ENCODE measurements around the gene TMEM114.

DNA sequence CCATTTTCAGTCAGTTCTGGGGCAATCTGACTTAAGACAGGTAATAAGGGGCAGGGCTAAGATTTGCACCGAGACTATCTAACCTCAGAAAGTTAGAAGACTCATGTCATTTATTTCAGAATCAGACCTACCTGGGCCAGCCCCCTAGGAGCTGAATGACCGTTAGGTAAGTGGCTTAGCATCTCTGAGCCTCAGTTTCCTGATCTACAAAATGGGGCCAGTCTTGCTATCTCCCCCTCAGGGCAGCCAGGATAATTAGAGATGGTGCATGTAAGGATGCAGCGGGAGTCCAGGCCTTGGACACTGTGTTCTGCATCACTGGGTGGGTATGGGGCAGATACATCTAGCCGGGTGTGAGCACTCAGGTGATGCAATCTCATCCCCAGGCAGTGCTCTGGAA lies 20.8 kb upstream of the TMEM114 start:
- TF ChIP-seq EZH2phosphoT487 (conservative IDR thresholded peaks at IDR 0.05; ENCODE audit: low read length) = no peak
- TF ChIP-seq, protein P1, sequence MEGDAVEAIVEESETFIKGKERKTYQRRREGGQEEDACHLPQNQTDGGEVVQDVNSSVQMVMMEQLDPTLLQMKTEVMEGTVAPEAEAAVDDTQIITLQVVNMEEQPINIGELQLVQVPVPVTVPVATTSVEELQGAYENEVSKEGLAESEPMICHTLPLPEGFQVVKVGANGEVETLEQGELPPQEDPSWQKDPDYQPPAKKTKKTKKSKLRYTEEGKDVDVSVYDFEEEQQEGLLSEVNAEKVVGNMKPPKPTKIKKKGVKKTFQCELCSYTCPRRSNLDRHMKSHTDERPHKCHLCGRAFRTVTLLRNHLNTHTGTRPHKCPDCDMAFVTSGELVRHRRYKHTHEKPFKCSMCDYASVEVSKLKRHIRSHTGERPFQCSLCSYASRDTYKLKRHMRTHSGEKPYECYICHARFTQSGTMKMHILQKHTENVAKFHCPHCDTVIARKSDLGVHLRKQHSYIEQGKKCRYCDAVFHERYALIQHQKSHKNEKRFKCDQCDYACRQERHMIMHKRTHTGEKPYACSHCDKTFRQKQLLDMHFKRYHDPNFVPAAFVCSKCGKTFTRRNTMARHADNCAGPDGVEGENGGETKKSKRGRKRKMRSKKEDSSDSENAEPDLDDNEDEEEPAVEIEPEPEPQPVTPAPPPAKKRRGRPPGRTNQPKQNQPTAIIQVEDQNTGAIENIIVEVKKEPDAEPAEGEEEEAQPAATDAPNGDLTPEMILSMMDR (IDR thresholded peaks at IDR 0.05; ENCODE audit: insufficient read depth, low read length, poor library complexity, severe bottlenecking) = no peak
